OCI-LY1 (cell line): ENCODE results near the gene ZNF776.

Experiments used
- H2AFZ ChIP-seq: fragments of 200-600 bp; sonication (generic), shearing (Covaris generic); 2 replicates; pipeline ENCODE4 v1.6.0; 2014; ENCODE audit warnings: antibody characterized with exemption, mild to moderate bottlenecking, low read length
- H3F3A ChIP-seq: fragments of 200-600 bp; sonication (generic), shearing (Covaris generic); 2 replicates; pipeline ENCODE4 v1.6.0; 2014; ENCODE audit warnings: mild to moderate bottlenecking, antibody characterized with exemption, low read length, moderate library complexity; ENCODE audit not compliant: insufficient read depth
- H3K27ac ChIP-seq: fragments of 200-600 bp; sonication (generic); 2 replicates; pipeline ENCODE4 v1.5.1; 2014; ENCODE audit warnings: low read length, mixed run types, mild to moderate bottlenecking, low read depth; ENCODE audit not compliant: poor library complexity, severe bottlenecking
- H3K27me3 ChIP-seq: fragments of 200-600 bp; sonication (generic); 2 replicates; pipeline ENCODE4 v1.6.0; 2014; ENCODE audit warnings: antibody characterized with exemption, mild to moderate bottlenecking, low read length, moderate library complexity; ENCODE audit not compliant: insufficient read depth
- H3K36me3 ChIP-seq: fragments of 200-600 bp; sonication (generic); 2 replicates; pipeline ENCODE4 v1.6.1; 2014; ENCODE audit warnings: mild to moderate bottlenecking, antibody characterized with exemption, low read length, moderate library complexity, mixed read lengths; ENCODE audit not compliant: insufficient read depth
- H3K4me1 ChIP-seq: fragments of 200-600 bp; sonication (generic); 2 replicates; pipeline ENCODE4 v1.5.1; 2014; ENCODE audit warnings: mild to moderate bottlenecking, low read length, moderate library complexity; ENCODE audit not compliant: insufficient read depth, severe bottlenecking
- H3K4me2 ChIP-seq: fragments of 200-600 bp; sonication (generic), shearing (Covaris generic); 2 replicates; pipeline ENCODE4 v1.6.1; 2014; ENCODE audit warnings: low read length
- H3K4me3 ChIP-seq: fragments of 200-600 bp; sonication (generic); 2 replicates; pipeline ENCODE4 v1.5.1; 2014; ENCODE audit warnings: low read length, low read depth, mild to moderate bottlenecking, mixed read lengths; ENCODE audit not compliant: poor library complexity, severe bottlenecking
- H3K79me2 ChIP-seq: fragments of 200-600 bp; shearing (Covaris generic); 2 replicates; pipeline ENCODE4 v1.6.1; 2016; ENCODE audit warnings: mixed run types, low read length, mixed read lengths; ENCODE audit not compliant: insufficient read depth
- H3K9ac ChIP-seq: fragments of 200-600 bp; sonication (generic), shearing (Covaris generic); 2 replicates; pipeline ENCODE4 v1.6.1; 2014; ENCODE audit warnings: mild to moderate bottlenecking, low read length, mixed read lengths
- H3K9me2 ChIP-seq: fragments of 200-600 bp; sonication (generic), shearing (Covaris generic); 2 replicates; pipeline ENCODE4 v1.6.1; 2014; ENCODE audit warnings: low read depth, mild to moderate bottlenecking, low read length, mixed read lengths
- H3K9me3 ChIP-seq: fragments of 200-600 bp; shearing (Covaris generic); 2 replicates; pipeline ENCODE4 v1.6.1; 2014; ENCODE audit warnings: low read length, mixed read lengths
- H4K20me1 ChIP-seq: fragments of 200-600 bp; sonication (generic), shearing (Covaris generic); 2 replicates; pipeline ENCODE4 v1.6.0; 2016; ENCODE audit warnings: mild to moderate bottlenecking, low read length; ENCODE audit not compliant: insufficient read depth
- CTCF ChIP-seq: fragments of 200-600 bp; sonication (generic), shearing (Covaris generic); IDR thresholded peaks from 2 replicates; pipeline ENCODE4 v1.5.1; 2017; ENCODE audit warnings: mild to moderate bottlenecking, antibody characterized with exemption, low read length, moderate library complexity, mixed read lengths
- EZH2 ChIP-seq: fragments of 200-600 bp; sonication (generic), shearing (Covaris generic); IDR thresholded peaks from 2 replicates; pipeline ENCODE4 v1.8.0; 2017; ENCODE audit warnings: borderline replicate concordance, mixed run types, mild to moderate bottlenecking, antibody characterized with exemption, low read length, moderate library complexity, mixed read lengths

Gene ZNF776

GRCh38 chr19:57754091-57754673, 7.6 kb downstream of the ZNF776 start:
- no peaks in the 10 kb centered on the region for H3K9me2 ChIP-seq
- H3K27ac ChIP-seq, result no peak overlapping the region
- no peaks in the 10 kb centered on the region for H3F3A ChIP-seq
- peaks cover 100% of the 10 kb centered on the region for H3K36me3 ChIP-seq
- no peaks in the 10 kb centered on the region for H3K4me1 ChIP-seq
- H3K9me3 ChIP-seq, result peaks cover 40% of the 10 kb centered on the region
- no peak overlapping the region for H3K4me3 ChIP-seq
- no peaks in the 10 kb centered on the region for H4K20me1 ChIP-seq
- H3K4me2 ChIP-seq, result no peak overlapping the region
- TF ChIP-seq EZH2 (no peak), CTCF (no peak)
- H3K27me3 ChIP-seq, result no peaks in the 10 kb centered on the region
- no peak overlapping the region for H2AFZ ChIP-seq
- H3K79me2 ChIP-seq, result peaks cover 10% of the 10 kb centered on the region; the same call in 1 of the 2 replicates
- H3K9ac ChIP-seq, result no peak overlapping the region

DNA sequence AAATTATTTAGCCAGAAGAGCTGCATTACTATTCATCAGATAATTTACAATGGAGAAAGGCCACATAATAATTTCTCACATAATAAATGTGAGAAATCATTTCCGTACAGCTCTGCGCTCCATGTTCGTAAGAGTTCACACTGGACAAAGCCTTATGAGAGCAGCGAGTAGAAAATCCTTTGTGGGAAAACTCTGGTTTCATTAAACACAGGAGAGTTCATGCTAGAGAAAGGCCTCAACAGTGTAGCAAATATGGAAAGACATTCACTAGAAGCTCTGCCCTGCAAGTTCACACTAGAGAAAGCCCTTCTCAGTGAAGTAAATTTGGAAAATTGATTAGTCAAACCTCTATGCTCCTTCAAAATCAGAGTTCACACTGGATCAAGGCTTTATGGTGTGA, 8.4 kb downstream of the ZNF776 start:
- Histone ChIP-seq H3K9me2 (no peaks in the 10 kb centered on the region), H3K4me3 (no peak overlapping the region), H2AFZ (no peak overlapping the region), H3K4me2 (no peak overlapping the region), H3K27ac (no peak overlapping the region), H3K9me3 (peaks cover 35% of the 10 kb centered on the region), H3K9ac (no peak overlapping the region), H3K79me2 (0 out of 2 replicates have a peak, but pooled peaks cover 3% of the 10 kb centered on the region), H4K20me1 (no peaks in the 10 kb centered on the region), H3K36me3 (peaks cover 100% of the 10 kb centered on the region), H3K27me3 (no peaks in the 10 kb centered on the region), H3F3A (no peaks in the 10 kb centered on the region), H3K4me1 (no peaks in the 10 kb centered on the region)
- TF ChIP-seq CTCF (no peak), EZH2 (no peak)

DNA sequence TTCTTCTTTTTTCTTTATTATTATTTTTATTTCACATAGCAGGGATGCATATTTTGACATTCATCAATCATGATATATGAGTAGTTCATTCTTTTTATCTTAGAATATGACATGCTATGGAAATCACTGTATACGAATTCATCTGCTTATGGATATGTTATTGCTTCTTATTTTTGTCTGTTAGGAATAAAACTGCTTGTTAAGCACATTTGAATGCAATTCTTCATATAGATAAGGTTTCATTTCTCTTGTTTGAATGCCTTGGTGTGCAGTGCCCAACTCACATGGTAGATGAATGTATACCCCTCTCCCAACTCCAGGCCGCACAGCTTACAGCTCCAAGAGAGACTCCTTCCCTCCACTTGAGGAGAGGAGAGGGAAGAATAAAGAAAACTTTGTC, 11.3 kb downstream of the ZNF776 start:
- Histone ChIP-seq H3K9me2 (no peaks in the 10 kb centered on the region), H3K9ac (no peak overlapping the region), H3K27me3 (no peaks in the 10 kb centered on the region), H3K4me3 (no peak overlapping the region), H3K9me3 (peaks cover 25% of the 10 kb centered on the region), H3K36me3 (peaks cover 88% of the 10 kb centered on the region), H2AFZ (no peak overlapping the region), H3K27ac (no peak overlapping the region), H3K4me2 (no peak overlapping the region), H3F3A (no peaks in the 10 kb centered on the region), H4K20me1 (no peaks in the 10 kb centered on the region), H3K79me2 (no peaks in the 10 kb centered on the region), H3K4me1 (no peaks in the 10 kb centered on the region)
- TF ChIP-seq EZH2 (no peak), CTCF (no peak)
